ENCODE measurements around the gene CDC42BPG. TPM values are rescaled to one million over a fixed set of nuclear protein-coding genes. Genes with fewer than 3 reads are reported as not detected.

Gene CDC42BPG
- total RNA-seq, 1 donor from 2014 or later, result 0.42 TPM

DNA sequence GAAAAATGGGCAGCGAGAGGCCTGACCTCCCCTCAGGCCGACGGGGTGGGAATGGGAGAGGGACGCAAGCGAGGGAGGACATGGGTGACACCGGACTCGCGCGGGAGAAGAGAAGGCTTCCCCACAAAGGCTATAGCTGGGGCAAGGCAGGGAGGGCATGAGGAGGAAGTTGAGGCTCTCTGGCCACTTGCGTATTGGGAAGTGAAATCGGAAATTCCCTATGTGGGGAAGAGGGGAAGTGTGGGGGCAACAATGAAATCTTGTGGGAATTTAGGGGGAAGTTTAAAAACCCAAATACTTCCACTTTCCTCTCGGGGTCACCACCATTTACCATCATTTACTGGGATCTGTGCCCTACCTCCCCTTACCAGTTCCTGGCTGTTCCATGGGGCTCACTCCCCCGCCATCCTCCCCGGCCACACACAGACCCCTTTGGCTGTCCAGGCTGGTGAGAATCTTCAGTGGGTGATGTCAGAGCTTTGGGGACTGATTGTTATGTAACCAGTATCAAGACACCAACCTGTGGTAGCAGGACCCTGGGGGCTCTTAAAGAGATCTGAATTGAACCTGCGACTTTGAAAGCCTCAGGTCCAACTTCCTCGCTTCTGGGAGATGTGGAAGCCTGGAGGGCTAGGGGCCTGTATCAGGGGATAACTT lies 34.9 kb upstream of the CDC42BPG start:
- intact Hi-C loops (cut with micrococcal nuclease), result loop anchor here (5.0 kb wide), 1 partner anchor 67 kb away; the partner anchor contains the start of gene MEN1

DNA sequence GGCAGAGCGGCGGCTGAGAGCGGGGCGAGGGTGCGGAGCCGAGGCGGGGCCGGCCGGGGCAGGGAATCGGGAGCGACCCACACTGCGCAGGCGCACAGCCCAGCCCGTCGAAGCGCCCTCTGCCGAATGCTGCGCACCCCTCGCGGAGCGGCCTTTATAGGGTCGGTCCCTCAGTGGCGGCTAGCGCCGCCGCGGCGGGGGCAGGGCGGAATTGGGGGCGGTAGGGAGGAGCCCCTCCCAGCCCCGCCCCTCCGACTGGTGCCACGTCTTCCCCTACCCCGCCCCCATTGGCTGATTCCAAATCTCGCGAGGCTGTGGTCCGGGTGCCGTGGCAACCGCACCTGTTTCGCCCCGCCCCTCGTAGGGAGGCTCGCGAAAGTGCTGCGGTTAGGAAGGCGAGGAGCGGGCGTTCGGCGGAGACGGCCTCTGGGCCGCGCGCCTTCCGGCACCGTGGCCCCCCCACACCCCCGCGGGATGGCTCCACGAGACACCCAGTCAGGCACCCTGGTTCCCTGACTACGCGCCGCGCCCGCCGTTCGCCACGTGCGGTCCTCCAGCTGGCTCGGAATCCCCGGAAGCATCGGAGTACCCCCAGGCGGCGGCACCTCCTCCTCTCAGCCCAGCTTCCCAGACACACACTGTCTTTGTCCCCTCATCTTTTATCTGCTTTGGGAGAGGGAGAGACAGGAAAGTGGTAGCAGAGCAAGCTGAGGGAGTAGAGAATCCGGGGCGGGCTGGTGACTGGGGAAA lies 34.2 kb upstream of the CDC42BPG start, which contains the start of gene EHD1:
Gene EHD1 (minus strand): TSS at position 128 of the 750 bp plus-strand sequence. CDS start 157 bp downstream, outside the sequence.
- intact Hi-C loops (cut with micrococcal nuclease), result loop anchor here (1.0 to 5.0 kb wide), 9 partner anchors 8 to 205 kb away; partner anchors contain the start of genes ATG2A, MEN1 and PPP2R5B

- intact Hi-C loops (cut with micrococcal nuclease), result loop anchor here (1.0 to 5.0 kb wide), 9 partner anchors 8 to 205 kb away; partner anchors contain the start of genes ATG2A, MEN1 and PPP2R5B
Measured at GRCh38 chr11:64878223-64878493, 33.7 kb upstream of the CDC42BPG start.

DNA sequence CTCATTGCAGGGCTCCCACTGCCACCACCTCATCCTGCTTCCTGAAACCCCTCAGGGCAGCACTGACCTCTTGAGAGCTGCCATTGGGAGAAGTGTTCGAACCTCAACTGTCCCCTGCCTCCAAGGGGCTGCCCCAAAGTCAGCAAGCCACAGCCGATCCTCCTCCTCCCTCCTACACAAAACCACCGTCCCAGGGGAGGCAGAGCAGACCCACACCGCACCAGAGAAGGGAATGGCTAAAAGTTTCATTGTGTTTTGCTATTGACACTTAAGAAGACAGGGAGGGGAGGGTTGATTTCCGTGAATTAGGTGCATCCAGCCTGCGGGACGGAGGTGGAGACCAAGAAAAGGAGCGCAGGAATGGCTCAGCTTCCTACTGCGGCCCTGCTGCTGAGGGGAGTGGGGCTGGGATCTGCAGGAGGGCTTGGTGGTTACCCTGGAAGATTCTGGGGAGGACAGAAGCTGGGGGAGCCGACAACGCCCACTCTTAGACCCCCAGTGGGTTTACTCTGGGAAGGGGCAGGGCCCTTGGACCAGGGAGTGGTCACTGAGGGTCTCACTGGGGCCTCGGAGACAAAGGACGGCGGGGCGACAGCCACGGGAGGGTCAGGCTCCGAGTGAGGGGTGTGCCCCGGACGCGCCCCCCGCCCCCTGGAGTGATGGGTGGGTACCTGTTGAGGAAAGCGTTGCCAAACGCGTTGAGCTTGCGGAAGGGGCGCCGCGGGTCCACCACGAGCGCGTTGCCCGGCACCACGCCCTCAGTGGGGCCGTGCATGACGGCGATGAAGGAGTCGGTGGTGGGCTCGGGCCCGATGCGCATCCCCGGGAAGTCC lies 33.2 kb upstream of the CDC42BPG start:
- intact Hi-C loops (cut with micrococcal nuclease), result loop anchor here (1.0 to 5.0 kb wide), 9 partner anchors 7 to 206 kb away; partner anchors contain the start of genes ATG2A, MEN1 and PPP2R5B

GRCh38 chr11:64876835-64877341 lies 32.4 kb upstream of the CDC42BPG start:
- intact Hi-C loops (cut with micrococcal nuclease), result loop anchor here (5.0 kb wide), 1 partner anchor 65 kb away; the partner anchor contains the start of gene MEN1

- intact Hi-C loops (cut with micrococcal nuclease), result loop anchor here (5.0 kb wide), 1 partner anchor 64 kb away; the partner anchor contains the start of gene MEN1
Measured at GRCh38 chr11:64876229-64876750, 31.8 kb upstream of the CDC42BPG start.

GRCh38 chr11:64875369-64876228 lies 31.1 kb upstream of the CDC42BPG start:
- intact Hi-C loops (cut with micrococcal nuclease), result loop anchor here (5.0 kb wide), 1 partner anchor 63 kb away; the partner anchor contains the start of gene MEN1

- intact Hi-C loops (cut with micrococcal nuclease), result loop anchor here (5.0 kb wide), 1 partner anchor 62 kb away; the partner anchor contains the start of gene MEN1
Measured at GRCh38 chr11:64874308-64875240, 30.1 kb upstream of the CDC42BPG start.

- intact Hi-C loops (cut with micrococcal nuclease), result no loop called here
Measured at GRCh38 chr11:64872790-64873488, 28.5 kb upstream of the CDC42BPG start.

GRCh38 chr11:64871492-64871891 lies 27.0 kb upstream of the CDC42BPG start:
- intact Hi-C loops (cut with micrococcal nuclease), result no loop called here

DNA sequence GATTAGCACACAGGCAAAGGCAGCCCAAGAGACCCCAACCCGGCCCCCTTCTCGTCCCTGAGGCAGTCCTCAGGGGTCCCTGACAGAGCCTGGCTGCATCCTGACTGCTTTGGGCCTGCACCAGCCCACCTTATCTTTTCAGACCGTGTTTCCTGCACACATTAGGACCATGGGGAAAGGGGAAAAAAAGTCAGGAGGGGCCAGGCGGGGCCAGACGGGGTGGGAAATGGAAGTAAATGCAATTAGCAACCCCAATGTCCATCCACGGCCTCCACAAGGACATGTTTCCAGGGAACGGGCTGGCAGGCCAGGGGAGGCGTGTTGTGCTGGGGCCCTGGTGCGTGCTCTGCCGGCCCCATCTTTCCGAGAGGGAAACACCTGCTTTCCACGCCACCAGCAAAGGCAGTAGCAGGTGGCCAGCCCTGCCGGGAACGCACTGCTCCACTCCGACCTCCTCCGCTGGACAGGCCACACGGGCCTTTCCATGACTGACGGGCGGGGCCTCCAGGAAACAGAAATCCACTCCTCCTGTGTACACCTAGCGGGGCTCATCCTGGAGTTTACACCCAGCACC lies 26.5 kb upstream of the CDC42BPG start:
- intact Hi-C loops (cut with micrococcal nuclease), result loop anchor here (1.0 kb wide), 1 partner anchor 7 kb away; the partner anchor contains the start of gene EHD1

DNA sequence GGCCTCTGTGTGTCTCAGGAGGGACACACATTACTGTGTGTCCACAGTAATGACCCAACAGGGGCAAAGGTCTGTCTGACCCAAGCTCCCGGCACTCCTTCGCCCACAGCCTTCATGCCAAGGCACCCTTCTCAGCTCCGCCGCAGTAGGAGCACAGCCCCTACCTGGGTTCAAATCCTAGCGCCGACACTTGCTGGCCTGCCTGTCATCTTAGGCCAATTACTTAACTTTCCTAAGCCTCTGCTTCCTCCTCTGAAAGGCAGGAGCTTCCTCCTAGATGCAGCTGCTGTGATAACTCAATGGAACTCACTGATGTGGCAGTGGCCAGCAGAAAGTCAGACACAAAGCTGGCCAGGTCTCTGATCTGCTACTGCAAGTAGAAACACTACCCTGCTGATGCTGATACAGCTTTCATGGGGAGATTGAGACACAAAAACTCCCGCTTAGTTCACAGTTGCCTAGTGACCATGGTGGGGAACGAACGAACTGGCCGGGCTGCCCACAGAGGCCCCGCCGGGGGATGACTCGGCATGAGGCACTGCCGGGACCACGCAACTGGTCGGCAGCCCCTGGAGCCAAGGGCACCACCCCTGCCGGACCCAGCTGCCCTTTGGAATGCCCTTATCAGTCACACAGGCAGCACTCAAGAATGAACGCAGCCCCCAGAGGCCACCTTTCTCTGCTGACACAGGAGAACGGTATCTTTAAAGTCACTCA lies 25.9 kb upstream of the CDC42BPG start:
- intact Hi-C loops (cut with micrococcal nuclease), result loop anchor here (1.0 kb wide), 1 partner anchor 8 kb away; the partner anchor contains the start of gene EHD1

- intact Hi-C loops (cut with micrococcal nuclease), result loop anchor here (1.0 kb wide), 2 partner anchors 9 to 10 kb away; partner anchors contain the start of gene EHD1
Measured at GRCh38 chr11:64869571-64870175, 25.2 kb upstream of the CDC42BPG start.

GRCh38 chr11:64868904-64869570 lies 24.6 kb upstream of the CDC42BPG start:
- intact Hi-C loops (cut with micrococcal nuclease), result loop anchor here (1.0 kb wide), 1 partner anchor 10 kb away; no protein-coding TSS in a partner anchor

DNA sequence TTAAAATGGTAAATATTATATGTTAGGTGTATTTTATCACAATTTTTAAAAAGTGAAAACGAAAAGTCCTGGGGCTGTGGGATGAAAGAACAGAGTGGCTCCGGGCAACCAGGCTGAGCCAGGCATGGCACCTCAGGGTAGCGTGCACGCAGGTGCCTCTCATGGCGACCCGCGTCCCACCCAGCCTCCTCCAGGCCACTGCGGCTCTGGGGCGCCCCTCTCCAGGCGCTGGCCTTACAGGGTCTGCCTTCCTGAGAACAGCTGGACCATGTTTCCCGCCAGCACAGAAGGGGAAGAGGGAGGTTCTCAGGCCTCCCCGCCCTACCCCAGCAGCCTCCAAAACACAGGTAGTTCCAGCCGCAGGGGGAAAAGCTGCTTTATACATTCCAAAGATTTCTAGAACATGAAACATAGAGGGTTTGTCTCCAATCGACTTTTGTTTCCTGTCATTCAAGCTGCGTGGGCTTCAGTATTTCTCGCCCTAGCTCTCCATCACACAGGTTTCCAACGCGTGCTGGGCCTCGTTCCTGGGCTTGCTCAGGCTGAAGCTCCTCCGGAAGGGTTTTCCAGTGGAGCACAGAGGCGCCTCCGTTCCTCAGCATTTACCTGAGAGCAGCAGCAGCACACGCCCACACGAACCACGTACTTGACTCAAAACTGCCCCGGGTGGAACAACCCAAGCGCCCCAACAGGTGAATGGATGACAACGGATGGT lies 23.5 kb upstream of the CDC42BPG start:
- intact Hi-C loops (cut with micrococcal nuclease), result no loop called here
